ENCODE results near the gene CXCR4. TPM values are rescaled to one million over a fixed set of nuclear protein-coding genes. Genes with fewer than 3 reads are reported as not detected.

The CXCR4 gene
- total RNA-seq, 1 donor from 2014 or later, result 0.17 TPM

DNA sequence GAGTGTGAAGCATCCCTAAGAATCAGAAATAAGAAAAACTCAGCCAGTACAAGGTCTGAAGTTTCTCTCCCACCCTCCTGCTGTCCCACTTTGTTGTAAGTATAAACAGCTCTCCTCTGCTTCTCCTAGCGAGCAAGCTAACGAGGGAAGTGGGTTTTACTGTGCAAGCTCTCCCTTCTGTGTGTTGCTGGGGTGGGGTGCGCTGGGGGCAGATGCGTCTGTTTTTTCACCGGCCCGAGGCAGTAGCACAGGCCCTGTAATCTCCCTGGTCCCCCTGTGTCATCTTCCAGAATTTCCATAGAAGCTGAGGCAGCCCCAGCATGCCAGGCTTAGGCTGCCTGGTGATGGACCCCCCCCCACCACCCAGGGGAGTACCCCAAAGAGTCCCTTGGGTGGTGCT is 9.4 kb upstream of the CXCR4 start:
- DNase-seq (ENCODE audit: low read depth), result no peak
- H3K4me3 ChIP-seq (ENCODE audit: low read depth, low read length), result no peak overlapping the region
- TF ChIP-seq, protein P1, sequence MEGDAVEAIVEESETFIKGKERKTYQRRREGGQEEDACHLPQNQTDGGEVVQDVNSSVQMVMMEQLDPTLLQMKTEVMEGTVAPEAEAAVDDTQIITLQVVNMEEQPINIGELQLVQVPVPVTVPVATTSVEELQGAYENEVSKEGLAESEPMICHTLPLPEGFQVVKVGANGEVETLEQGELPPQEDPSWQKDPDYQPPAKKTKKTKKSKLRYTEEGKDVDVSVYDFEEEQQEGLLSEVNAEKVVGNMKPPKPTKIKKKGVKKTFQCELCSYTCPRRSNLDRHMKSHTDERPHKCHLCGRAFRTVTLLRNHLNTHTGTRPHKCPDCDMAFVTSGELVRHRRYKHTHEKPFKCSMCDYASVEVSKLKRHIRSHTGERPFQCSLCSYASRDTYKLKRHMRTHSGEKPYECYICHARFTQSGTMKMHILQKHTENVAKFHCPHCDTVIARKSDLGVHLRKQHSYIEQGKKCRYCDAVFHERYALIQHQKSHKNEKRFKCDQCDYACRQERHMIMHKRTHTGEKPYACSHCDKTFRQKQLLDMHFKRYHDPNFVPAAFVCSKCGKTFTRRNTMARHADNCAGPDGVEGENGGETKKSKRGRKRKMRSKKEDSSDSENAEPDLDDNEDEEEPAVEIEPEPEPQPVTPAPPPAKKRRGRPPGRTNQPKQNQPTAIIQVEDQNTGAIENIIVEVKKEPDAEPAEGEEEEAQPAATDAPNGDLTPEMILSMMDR (conservative IDR thresholded peaks at IDR 0.05; ENCODE audit: low read depth, low read length), result no peak

DNA sequence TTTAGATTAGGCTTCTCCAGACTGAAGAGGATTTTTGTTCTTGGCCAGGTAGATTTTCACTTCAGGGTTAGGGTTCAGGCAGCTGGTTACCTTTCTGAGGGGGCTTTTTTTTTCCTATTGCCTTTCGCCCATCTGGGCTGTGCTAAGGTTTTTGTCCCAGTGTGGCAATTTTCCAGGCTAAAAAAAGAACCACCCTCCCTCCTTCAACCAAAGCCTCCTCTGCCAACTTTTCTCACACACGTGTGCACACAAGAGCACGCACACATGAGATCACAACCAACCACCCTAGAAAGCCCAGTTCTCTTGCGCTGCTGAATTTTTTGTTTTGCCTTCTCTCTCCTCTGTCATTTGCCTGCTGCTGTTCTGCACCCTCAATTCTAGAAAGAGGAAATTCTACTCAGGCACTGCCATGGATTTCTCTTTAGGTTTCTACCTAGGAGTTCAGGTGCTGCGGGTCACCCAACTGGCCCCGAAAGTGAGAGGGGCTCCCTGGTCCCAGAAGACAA is 8.5 kb upstream of the CXCR4 start:
- no peak for DNase-seq (ENCODE audit: low read depth)
- H3K4me3 ChIP-seq (ENCODE audit: low read depth, low read length), result no peak overlapping the region
- TF ChIP-seq, protein P1 (conservative IDR thresholded peaks at IDR 0.05; ENCODE audit: low read depth, low read length), result no peak

DNA sequence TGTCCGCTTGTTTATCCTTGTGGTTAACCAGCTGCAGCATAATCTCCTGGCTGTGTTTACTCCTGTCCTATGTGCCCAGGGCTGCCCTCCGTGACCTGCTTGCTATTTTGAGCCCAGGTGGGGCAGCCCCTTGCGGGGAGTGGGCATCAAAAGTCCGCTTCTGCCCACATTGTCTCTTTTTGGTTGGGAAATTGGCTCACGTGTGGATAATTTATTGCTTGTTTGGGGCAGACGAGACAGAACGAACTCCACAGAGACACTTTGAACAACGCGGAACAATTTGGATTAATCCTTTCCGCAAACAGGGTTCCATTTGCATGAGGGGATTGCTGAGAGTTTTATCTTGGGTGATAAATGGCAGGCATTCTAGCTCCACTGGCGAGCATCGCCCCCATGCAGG is 8.1 kb upstream of the CXCR4 start:
- H3K4me3 ChIP-seq (ENCODE audit: low read depth, low read length), result no peak overlapping the region
- no peak for DNase-seq (ENCODE audit: low read depth)
- TF ChIP-seq, protein P1 (conservative IDR thresholded peaks at IDR 0.05; ENCODE audit: low read depth, low read length), result no peak

DNA sequence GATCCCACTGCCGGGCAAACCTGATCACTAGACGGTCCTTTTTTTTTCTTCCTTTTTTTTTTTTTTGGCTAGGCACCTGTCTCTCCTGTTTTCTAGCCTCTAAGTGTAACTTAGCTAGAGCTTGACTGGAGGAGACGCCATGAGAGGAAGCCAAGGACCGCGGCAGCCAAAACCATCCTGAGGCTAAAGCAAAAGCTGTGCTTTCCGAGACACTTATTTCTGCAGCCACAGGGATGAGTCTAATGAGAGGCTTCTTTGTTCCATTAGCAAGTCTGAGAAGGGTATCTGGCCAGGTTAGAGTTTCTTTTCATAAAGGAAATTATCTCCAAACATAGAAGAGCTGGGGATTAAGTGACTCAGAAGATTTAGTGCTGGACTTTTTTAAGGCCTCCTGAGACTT is 7.3 kb upstream of the CXCR4 start:
- no peak for DNase-seq (ENCODE audit: low read depth)
- H3K4me3 ChIP-seq (ENCODE audit: low read depth, low read length), result no peak overlapping the region
- TF ChIP-seq, protein P1 (conservative IDR thresholded peaks at IDR 0.05; ENCODE audit: low read depth, low read length), result no peak

DNA sequence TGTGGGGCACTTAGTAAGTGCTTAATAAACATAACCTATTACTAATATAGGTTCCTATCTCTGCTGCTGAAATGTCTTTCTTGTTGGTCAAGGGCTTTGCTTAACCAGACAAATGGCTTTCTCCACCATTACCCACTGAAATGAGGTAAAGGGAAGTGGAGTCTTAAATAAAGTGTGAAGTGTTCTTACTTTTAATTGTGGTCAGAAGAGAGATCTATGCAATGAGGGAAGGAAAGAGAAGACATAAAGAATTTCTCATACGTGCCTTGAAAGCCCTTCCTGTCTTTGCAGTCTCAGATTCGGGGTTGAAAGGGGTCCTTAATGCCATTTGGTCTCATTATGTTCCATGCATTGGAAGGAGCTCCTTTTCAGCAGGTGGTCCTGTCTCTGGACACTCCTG is 6.9 kb upstream of the CXCR4 start:
- DNase-seq (ENCODE audit: low read depth), result no peak
- H3K4me3 ChIP-seq (ENCODE audit: low read depth, low read length), result no peak overlapping the region
- TF ChIP-seq, protein P1 (conservative IDR thresholded peaks at IDR 0.05; ENCODE audit: low read depth, low read length), result no peak

DNA sequence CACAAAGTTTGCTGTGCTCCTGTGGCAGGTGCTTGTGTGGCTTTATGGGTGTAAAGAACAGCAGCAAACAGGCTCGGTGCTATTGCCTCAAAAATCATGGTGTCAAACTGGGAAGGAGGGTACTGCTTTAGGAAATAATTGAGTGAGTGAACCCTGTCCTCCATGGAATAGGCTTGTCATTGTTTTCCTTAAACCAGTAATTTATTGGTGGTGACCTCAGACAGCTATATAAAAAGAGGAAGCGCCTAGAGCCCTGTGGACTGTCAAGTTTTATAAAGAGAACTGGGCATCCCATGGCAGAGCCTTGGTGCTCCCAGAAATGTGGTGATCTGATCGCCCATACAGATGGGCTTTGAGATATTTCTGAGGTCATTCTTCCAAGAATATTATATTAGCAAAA is 4.7 kb upstream of the CXCR4 start:
- DNase-seq (ENCODE audit: low read depth), result no peak
- no peak overlapping the region for H3K4me3 ChIP-seq (ENCODE audit: low read depth, low read length)
- TF ChIP-seq, protein P1 (conservative IDR thresholded peaks at IDR 0.05; ENCODE audit: low read depth, low read length), result no peak

DNA sequence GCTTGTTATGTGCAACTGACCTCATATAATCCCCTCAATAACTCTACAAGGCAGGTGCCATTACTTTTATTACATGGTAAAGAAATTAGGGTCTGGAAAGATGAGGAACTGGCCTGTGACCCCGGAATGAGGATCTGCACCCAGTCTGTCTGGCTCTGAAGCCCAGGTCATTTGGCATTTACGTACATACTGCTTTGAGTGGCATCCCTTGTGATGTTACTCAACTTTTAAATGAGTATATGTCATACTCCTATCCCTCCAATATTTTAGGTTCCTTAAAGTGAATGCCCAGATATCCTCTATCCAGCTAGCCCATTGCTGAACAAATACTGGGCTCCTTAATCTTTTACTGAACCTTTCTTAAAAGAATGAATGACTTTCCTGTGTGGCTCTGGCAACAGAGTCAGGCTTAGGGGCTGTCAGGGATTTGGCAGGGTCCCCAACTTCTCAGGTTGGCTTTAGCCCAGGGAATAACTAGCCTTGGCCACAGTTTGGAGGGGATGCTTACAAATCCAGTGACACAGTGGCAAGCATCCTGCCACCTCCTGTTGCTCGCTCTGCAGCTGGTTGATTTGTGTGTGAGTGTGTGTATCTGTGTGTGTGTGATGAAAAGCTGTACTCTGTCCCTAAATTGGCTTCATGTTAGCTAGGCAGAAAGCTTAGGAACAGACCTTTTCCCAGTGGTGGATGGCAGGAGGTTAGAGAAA is 3.4 kb upstream of the CXCR4 start:
- TF ChIP-seq, protein P1 (conservative IDR thresholded peaks at IDR 0.05; ENCODE audit: low read depth, low read length), result no peak
- no peak overlapping the region for H3K4me3 ChIP-seq (ENCODE audit: low read depth, low read length)
- no peak for DNase-seq (ENCODE audit: low read depth)
